Uterus (tissue), 4 donors: ENCODE results near the gene WDPCP. TPM values are rescaled to one million over a fixed set of nuclear protein-coding genes. Genes with fewer than 3 reads are reported as not detected.

ENCODE experiments used
- DNase-seq, 2 donors: peaks; one replicate each; pipeline ENCODE4 v3.0.0-alpha.2; 2019 to 2020
- H3K27ac ChIP-seq, 2 donors: fragments of 200-600 bp; sonication (generic); 1 replicate in 1 of 2; 2 replicates in 1 of 2; pipeline ENCODE4 v1.5.1; 2016 to 2018
- H3K27me3 ChIP-seq, 2 donors: fragments of 200-600 bp; sonication (generic); one replicate each; pipeline ENCODE4 v1.5.1; 2018 to 2019; ENCODE audit warnings: control low read depth in 1 of 2
- H3K36me3 ChIP-seq, 2 donors: fragments of 200-600 bp; sonication (generic); one replicate each; pipeline ENCODE4 v1.5.1; 2019; ENCODE audit warnings: control low read depth in 1 of 2
- H3K4me1 ChIP-seq, 2 donors: fragments of 200-600 bp; sonication (generic); one replicate each; pipeline ENCODE4 v1.5.1; 2018 to 2019; ENCODE audit warnings: control low read depth in 1 of 2
- H3K4me3 ChIP-seq, 2 donors: fragments of 200-600 bp; sonication (generic); 1 replicate in 1 of 2; 2 replicates in 1 of 2; pipeline ENCODE4 v1.5.1; 2018 to 2019; ENCODE audit warnings: mild to moderate bottlenecking in 1 of 2
- H3K9me3 ChIP-seq, 2 donors: fragments of 200-600 bp; sonication (generic); one replicate each; pipeline ENCODE4 v1.5.1; 2019; ENCODE audit warnings: control low read depth in 1 of 2
- CTCF ChIP-seq, 4 experiments: fragments of 200-600 bp in 2 of 4; fragments of 450-650 bp in 2 of 4; sonication (generic) in 2 of 4; IDR thresholded peaks; one replicate each; pipeline ENCODE4 v1.5.1; 2016 to 2019; ENCODE audit warnings: antibody characterized with exemption in 4 of 4, mild to moderate bottlenecking in 2 of 4, moderate library complexity in 1 of 4
- POLR2A ChIP-seq, 2 donors: fragments of 450-650 bp; IDR thresholded peaks; one replicate each; pipeline ENCODE4 v1.6.1; 2016; ENCODE audit warnings: antibody characterized with exemption in 2 of 2, mild to moderate bottlenecking in 1 of 2, moderate library complexity in 1 of 2
- intact Hi-C: fragments of 100-400 bp; cut with DNase I; formaldehyde crosslinking; loops from one replicate; pipeline ENCODE4 v1.15.1; 2023; ENCODE audit warnings: low total_unique reads
- total RNA-seq, 4 donors: library from RNA; depleted of rRNA in 3 of 4; stranded (reverse); fragments of >200 nt in 3 of 4; gene quantifications; one replicate each; pipeline versions ENCODE4 v1.1.0 to v1.2.4, GENCODE V29; 2014 to 2023
- donor health status: DM: yes; HTN: yes; CAD: no.

Gene WDPCP
- total RNA-seq, 4 donors from 2014 or later = 8.8 to 39.8 (median 29.7) TPM

GRCh38 chr2:63194175-63194574, 394.1 kb downstream of the WDPCP start:
- no peaks in the 10 kb centered on the region for H3K9me3 ChIP-seq
- no peak overlapping the region for H3K4me3 ChIP-seq
- intact Hi-C loops = no loop called here
- H3K27ac ChIP-seq = no peak overlapping the region
- TF ChIP-seq POLR2A (IDR thresholded peaks at IDR 0.05) = no peak
- no peak for TF ChIP-seq CTCF (IDR thresholded peaks at IDR 0.05)
- H3K4me1 ChIP-seq = no peaks in the 10 kb centered on the region
- H3K36me3 ChIP-seq = no peaks in the 10 kb centered on the region
- H3K27me3 ChIP-seq = no peaks in the 10 kb centered on the region
- DNase-seq = no peak

- DNase-seq = no peak
- no peaks in the 10 kb centered on the region for H3K27me3 ChIP-seq
- no peaks in the 10 kb centered on the region for H3K4me1 ChIP-seq
- H3K27ac ChIP-seq = no peak overlapping the region
- no peaks in the 10 kb centered on the region for H3K36me3 ChIP-seq
- peaks cover 0 to 8% of the 10 kb centered on the region in 2 donors for H3K9me3 ChIP-seq
- H3K4me3 ChIP-seq = no peak overlapping the region
- intact Hi-C loops = no loop called here
- TF ChIP-seq POLR2A (IDR thresholded peaks at IDR 0.05) (no peak), CTCF (IDR thresholded peaks at IDR 0.05) (no peak)
Measured at GRCh38 chr2:63192889-63193774, 395.1 kb downstream of the WDPCP start.

- Histone ChIP-seq H3K27me3 (no peaks in the 10 kb centered on the region), H3K9me3 (peaks cover 0 to 8% of the 10 kb centered on the region in 2 donors), H3K4me3 (no peak overlapping the region), H3K4me1 (no peaks in the 10 kb centered on the region), H3K36me3 (no peaks in the 10 kb centered on the region), H3K27ac (no peak overlapping the region)
- TF ChIP-seq POLR2A (IDR thresholded peaks at IDR 0.05) = no peak
- TF ChIP-seq CTCF (IDR thresholded peaks at IDR 0.05) = no peak
- no peak for DNase-seq
- intact Hi-C loops = no loop called here
Measured at GRCh38 chr2:63192169-63192888, 395.9 kb downstream of the WDPCP start.

- Histone ChIP-seq H3K27me3 (no peaks in the 10 kb centered on the region), H3K9me3 (peaks cover 0 to 8% of the 10 kb centered on the region in 2 donors), H3K4me1 (no peaks in the 10 kb centered on the region), H3K36me3 (no peaks in the 10 kb centered on the region), H3K4me3 (no peak overlapping the region), H3K27ac (no peak overlapping the region)
- intact Hi-C loops = no loop called here
- TF ChIP-seq CTCF (IDR thresholded peaks at IDR 0.05) = no peak
- TF ChIP-seq POLR2A (IDR thresholded peaks at IDR 0.05) = no peak
- no peak for DNase-seq
Measured at GRCh38 chr2:63189026-63189425, 399.3 kb downstream of the WDPCP start.

- DNase-seq = no peak
- TF ChIP-seq CTCF (IDR thresholded peaks at IDR 0.05) (no peak), POLR2A (IDR thresholded peaks at IDR 0.05) (no peak)
- H3K4me3 ChIP-seq = no peak overlapping the region
- intact Hi-C loops = no loop called here
- H3K36me3 ChIP-seq = no peaks in the 10 kb centered on the region
- H3K9me3 ChIP-seq = peaks cover 0 to 12% of the 10 kb centered on the region in 2 donors
- H3K27me3 ChIP-seq = no peaks in the 10 kb centered on the region
- H3K4me1 ChIP-seq = no peaks in the 10 kb centered on the region
- H3K27ac ChIP-seq = no peak overlapping the region
Measured at GRCh38 chr2:63186331-63186730, 401.9 kb downstream of the WDPCP start.
